A204.1 (cell line): ENCODE measurements around the gene ZNF138.
"Not testable (repeated sequence)": the region's sequence is repeated elsewhere in the genome, so short reads cannot be mapped to it uniquely, and the experiment has no call there.

Source experiments
- FAIRE-seq: peaks from 2 replicates; lab custom pipeline; 2012; peaks lifted over from hg19 to GRCh38; lab: Jason Lieb, UNC

The ZNF138 gene

GRCh38 chr7:64838691-64839090 lies 44.5 kb downstream of the ZNF138 start:
- FAIRE-seq = no peak

GRCh38 chr7:64839910-64840309 lies 45.7 kb downstream of the ZNF138 start:
- FAIRE-seq = no peak

DNA sequence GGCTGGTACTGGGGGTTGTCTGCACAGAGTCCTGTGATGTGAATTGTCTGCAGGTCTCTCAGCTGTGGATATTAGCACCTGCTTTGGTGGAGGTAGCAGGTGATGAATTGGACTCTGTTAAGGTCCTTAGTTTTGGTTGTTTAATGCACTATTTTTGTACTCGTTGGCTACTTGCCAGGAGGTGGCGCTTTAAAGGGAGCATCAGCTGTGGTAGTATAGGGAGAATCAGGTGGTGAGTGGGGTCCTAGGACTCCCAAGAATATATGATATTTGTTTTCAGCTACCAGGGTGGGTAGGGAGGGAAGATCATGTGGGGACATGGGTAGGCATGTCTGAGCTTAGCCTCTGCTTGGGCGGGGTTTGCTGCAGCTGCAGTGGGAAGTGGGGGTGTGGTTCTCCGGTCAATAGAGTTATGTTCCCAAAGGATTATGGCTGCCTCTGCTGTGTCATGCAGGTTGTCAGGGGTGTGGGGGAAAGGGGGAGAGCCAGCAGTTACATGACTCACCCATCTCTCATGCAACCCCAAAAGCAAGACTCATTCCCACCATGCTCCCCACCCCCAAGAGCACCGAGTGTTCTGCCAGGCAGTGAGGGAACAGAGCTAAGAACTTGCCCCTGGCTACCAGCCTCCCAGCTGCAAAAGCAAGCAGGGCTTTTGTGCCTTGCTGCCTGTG lies 55.2 kb downstream of the ZNF138 start:
- no peak for FAIRE-seq

GRCh38 chr7:64849924-64850499 lies 55.8 kb downstream of the ZNF138 start:
- FAIRE-seq = no peak

- FAIRE-seq = no peak
These were observed 59.5 kb downstream of the ZNF138 start for GRCh38 chr7:64853679-64854078.

- no peak for FAIRE-seq
These were observed 60.7 kb downstream of the ZNF138 start for GRCh38 chr7:64854969-64855368.

- no peak for FAIRE-seq
These were observed 68.8 kb downstream of the ZNF138 start for GRCh38 chr7:64863021-64863420.

GRCh38 chr7:64863530-64863929 lies 69.3 kb downstream of the ZNF138 start:
- FAIRE-seq = not testable (repeated sequence)

DNA sequence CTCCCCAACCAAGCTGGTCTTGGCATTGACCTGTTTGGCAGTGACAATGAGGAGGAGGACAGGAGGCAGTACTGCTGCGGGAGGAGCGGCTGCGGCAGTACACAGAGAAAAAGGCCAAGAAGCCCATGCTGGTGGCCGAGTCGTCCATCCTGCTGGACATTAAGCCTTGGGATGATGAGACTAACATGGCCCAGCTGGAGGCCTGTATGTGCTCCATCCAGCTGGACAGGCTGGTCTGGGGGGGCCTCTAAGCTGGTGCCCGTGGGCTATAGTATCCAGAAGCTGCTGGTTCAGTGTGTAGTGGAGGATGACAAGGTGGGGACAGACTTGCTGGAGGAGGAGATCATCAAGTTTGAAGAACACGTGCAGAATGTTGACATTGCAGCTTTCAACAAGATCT lies 69.7 kb downstream of the ZNF138 start:
- FAIRE-seq = no peak

- FAIRE-seq = no peak
These were observed 73.7 kb downstream of the ZNF138 start for GRCh38 chr7:64867863-64868440.

DNA sequence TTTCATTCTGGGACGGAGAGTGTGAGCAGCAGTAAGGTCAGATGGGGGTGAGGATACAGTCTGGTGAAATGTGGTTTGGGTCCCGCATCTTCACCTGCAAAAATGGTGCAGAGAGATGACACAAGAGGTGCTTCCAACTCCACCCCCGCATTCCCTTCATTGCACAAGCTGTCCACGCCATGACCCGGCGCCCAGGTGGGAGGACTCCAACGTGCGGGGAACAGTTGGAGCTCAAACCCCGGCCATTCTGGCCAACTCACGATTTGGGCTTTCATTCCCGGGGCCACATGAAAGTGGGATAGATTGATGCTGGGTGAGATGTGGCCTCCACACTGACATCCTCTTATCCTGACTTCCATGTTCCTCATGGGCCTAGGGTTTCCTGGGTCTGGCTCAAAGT lies 74.3 kb downstream of the ZNF138 start:
- no peak for FAIRE-seq

- FAIRE-seq = no peak
These were observed 75.0 kb downstream of the ZNF138 start for GRCh38 chr7:64869121-64869725.

DNA sequence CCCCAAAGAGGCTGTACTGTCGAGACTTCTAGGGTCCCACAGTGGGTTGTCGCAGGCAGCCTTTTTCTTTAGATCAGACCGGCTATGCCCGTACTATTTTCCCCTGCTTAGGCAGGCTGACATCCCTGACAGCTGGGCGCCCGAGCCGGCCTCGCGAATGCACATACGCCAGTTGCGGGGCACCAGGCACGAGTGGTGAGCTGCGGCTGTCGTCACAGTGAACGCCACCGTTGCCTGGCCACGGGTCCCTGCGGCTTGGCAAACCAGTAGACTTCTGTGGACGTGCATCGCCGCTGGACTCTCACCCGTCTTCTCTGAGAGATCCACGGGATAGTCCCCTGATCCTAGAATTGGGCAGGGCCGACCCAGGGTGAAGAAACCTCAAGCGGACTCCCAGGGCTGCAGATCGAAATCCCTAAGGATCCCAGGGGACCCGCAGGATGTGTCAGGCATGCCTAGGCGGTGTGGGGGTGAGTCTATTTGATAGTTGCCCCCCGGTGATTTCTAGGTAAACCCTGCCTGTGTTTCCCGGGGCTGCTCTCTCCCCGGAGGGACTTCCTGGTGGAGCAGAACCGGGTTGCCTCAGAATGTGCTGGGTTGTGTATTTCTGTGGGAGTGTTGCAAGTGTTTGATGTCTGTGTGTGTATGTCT lies 75.8 kb downstream of the ZNF138 start:
- no peak for FAIRE-seq

GRCh38 chr7:64870656-64871055 lies 76.4 kb downstream of the ZNF138 start:
- FAIRE-seq = no peak

GRCh38 chr7:64871761-64872160 lies 77.5 kb downstream of the ZNF138 start:
- no peak for FAIRE-seq

GRCh38 chr7:64872351-64873154 lies 78.3 kb downstream of the ZNF138 start:
- FAIRE-seq = no peak

DNA sequence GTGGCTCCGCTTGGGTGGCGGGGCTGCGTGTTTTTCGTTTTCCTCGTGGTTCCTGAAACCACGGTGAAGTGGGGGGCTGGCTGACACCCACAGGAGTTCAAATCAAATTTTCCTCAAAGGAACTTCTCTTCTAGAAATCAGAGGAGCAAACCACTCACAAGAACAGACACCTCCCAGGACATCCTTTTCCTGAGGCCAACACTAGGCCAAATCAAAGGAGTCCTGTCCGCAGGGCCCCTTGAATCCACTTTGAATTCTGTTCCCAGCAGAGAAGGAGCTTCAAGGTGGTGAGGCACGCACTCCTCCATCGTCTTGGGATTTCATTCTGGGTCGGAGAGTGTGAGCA lies 78.9 kb downstream of the ZNF138 start:
- no peak for FAIRE-seq

GRCh38 chr7:64873517-64873916 lies 79.3 kb downstream of the ZNF138 start:
- FAIRE-seq = no peak

GRCh38 chr7:64874114-64874513 lies 79.9 kb downstream of the ZNF138 start:
- no peak for FAIRE-seq

GRCh38 chr7:64874562-64875250 lies 80.5 kb downstream of the ZNF138 start:
- FAIRE-seq = no peak

DNA sequence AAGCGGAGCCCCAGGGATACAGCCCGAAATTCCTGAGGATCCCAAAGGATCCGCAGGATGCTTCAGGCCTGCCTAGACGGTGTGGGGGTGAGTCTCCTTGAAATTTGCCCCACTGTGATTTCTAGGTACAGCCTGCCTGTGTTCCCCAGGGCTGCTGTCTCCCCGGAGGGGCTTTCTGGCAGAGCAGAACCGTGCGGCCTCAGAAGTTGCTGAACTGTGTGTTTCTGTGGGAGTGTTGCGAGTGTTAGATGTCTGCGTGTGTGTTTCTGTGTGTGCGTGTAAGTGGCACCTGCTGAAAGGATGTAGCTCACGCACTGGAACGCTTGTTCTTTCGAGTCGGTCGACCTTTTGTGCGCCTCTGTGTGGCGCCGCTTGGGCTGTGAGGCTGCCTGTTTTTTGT lies 81.0 kb downstream of the ZNF138 start:
- no peak for FAIRE-seq
